GM12878 (cell line): ENCODE measurements around the gene LRRC26.

Experiments
- CBFB ChIP-seq: IDR thresholded peaks from 2 replicates; pipeline ENCODE4 v1.6.1; 2016; ENCODE audit warnings: antibody characterized with exemption, low read depth
- EZH2 ChIP-seq: IDR thresholded peaks from 2 replicates; pipeline ENCODE4 v1.6.1; 2012; ENCODE audit warnings: low read depth, mild to moderate bottlenecking, control low read depth, inconsistent platforms, low read length, borderline replicate concordance; ENCODE audit not compliant: control insufficient read depth
- HDAC6 ChIP-seq: fragments of 200-600 bp; sonication (generic); IDR thresholded peaks from one replicate; pipeline ENCODE4 v1.8.0; 2017; ENCODE audit warnings: antibody characterized with exemption; ENCODE audit not compliant: unreplicated experiment
- LARP7 ChIP-seq: fragments of 450-650 bp; IDR thresholded peaks from 2 replicates; pipeline ENCODE4 v1.6.1; 2017; ENCODE audit warnings: mild to moderate bottlenecking
- MTA2 ChIP-seq: fragments of 450-650 bp; IDR thresholded peaks from 2 replicates; pipeline ENCODE4 v1.6.1; 2016; ENCODE audit warnings: low read depth, mild to moderate bottlenecking, moderate library complexity
- MTA3 ChIP-seq: IDR thresholded peaks from 2 replicates; pipeline ENCODE4 v1.6.1; 2012; ENCODE audit warnings: low read length, inconsistent platforms, borderline replicate concordance
- PKNOX1 ChIP-seq: fragments of 450-650 bp; IDR thresholded peaks from 2 replicates; pipeline ENCODE4 v1.6.1; 2016; ENCODE audit warnings: mild to moderate bottlenecking
- SPI1 ChIP-seq: IDR thresholded peaks from 2 replicates; pipeline ENCODE4 v1.6.1; 2011; ENCODE audit warnings: low read depth, mild to moderate bottlenecking, low read length, moderate library complexity, borderline replicate concordance; ENCODE audit not compliant: insufficient read depth
- USF2 ChIP-seq: IDR thresholded peaks from 2 replicates; pipeline ENCODE4 v1.6.1; 2011; ENCODE audit warnings: low read depth, low read length, improper control_type of control experiment, borderline replicate concordance
- TF ChIP-seq, protein P1 (sequence below), 3 experiments: IDR thresholded peaks in 2 of 3; conservative IDR thresholded peaks in 1 of 3; 2 replicates each; pipeline ENCODE4 v1.5.1; 2011; ENCODE audit warnings: low read depth in 3 of 3, low read length in 3 of 3, mild to moderate bottlenecking in 3 of 3, control low read depth in 2 of 3, moderate library complexity in 2 of 3, inconsistent platforms in 1 of 3, mixed read lengths in 1 of 3; ENCODE audit not compliant: control insufficient read depth in 2 of 3, insufficient read depth in 1 of 3; ENCODE audit errors: extremely low read depth in 1 of 3
- TF ChIP-seq, protein P2 (sequence below): fragments of 450-650 bp; IDR thresholded peaks from 2 replicates; pipeline ENCODE4 v1.6.1; 2017; ENCODE audit warnings: mild to moderate bottlenecking, moderate library complexity

GRCh38 chr9:137191691-137192447 is 22.0 kb upstream of the LRRC26 start:
- TF ChIP-seq HDAC6 (no peak), MTA2 (no peak), EZH2 (no peak), PKNOX1 (no peak), CBFB (no peak), SPI1 (no peak), LARP7 (no peak), MTA3 (no peak), USF2 (no peak)
- TF ChIP-seq, protein P1, sequence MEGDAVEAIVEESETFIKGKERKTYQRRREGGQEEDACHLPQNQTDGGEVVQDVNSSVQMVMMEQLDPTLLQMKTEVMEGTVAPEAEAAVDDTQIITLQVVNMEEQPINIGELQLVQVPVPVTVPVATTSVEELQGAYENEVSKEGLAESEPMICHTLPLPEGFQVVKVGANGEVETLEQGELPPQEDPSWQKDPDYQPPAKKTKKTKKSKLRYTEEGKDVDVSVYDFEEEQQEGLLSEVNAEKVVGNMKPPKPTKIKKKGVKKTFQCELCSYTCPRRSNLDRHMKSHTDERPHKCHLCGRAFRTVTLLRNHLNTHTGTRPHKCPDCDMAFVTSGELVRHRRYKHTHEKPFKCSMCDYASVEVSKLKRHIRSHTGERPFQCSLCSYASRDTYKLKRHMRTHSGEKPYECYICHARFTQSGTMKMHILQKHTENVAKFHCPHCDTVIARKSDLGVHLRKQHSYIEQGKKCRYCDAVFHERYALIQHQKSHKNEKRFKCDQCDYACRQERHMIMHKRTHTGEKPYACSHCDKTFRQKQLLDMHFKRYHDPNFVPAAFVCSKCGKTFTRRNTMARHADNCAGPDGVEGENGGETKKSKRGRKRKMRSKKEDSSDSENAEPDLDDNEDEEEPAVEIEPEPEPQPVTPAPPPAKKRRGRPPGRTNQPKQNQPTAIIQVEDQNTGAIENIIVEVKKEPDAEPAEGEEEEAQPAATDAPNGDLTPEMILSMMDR (IDR thresholded peaks at IDR 0.05 in 2 of 3, conservative IDR thresholded peaks at IDR 0.05 in 1 of 3; ENCODE audit: control insufficient read depth in 2 of 3, extremely low read depth in 1 of 3, insufficient read depth in 1 of 3, low read depth in 3 of 3, low read length in 3 of 3), result no peak
- TF ChIP-seq, protein P2, sequence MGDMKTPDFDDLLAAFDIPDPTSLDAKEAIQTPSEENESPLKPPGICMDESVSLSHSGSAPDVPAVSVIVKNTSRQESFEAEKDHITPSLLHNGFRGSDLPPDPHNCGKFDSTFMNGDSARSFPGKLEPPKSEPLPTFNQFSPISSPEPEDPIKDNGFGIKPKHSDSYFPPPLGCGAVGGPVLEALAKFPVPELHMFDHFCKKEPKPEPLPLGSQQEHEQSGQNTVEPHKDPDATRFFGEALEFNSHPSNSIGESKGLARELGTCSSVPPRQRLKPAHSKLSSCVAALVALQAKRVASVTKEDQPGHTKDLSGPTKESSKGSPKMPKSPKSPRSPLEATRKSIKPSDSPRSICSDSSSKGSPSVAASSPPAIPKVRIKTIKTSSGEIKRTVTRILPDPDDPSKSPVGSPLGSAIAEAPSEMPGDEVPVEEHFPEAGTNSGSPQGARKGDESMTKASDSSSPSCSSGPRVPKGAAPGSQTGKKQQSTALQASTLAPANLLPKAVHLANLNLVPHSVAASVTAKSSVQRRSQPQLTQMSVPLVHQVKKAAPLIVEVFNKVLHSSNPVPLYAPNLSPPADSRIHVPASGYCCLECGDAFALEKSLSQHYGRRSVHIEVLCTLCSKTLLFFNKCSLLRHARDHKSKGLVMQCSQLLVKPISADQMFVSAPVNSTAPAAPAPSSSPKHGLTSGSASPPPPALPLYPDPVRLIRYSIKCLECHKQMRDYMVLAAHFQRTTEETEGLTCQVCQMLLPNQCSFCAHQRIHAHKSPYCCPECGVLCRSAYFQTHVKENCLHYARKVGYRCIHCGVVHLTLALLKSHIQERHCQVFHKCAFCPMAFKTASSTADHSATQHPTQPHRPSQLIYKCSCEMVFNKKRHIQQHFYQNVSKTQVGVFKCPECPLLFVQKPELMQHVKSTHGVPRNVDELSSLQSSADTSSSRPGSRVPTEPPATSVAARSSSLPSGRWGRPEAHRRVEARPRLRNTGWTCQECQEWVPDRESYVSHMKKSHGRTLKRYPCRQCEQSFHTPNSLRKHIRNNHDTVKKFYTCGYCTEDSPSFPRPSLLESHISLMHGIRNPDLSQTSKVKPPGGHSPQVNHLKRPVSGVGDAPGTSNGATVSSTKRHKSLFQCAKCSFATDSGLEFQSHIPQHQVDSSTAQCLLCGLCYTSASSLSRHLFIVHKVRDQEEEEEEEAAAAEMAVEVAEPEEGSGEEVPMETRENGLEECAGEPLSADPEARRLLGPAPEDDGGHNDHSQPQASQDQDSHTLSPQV, result no peak
